ENCODE measurements around the gene ENTPD2. TPM values are rescaled to one million over a fixed set of nuclear protein-coding genes. Genes with fewer than 3 reads are reported as not detected.

ENTPD2 gene
- total and polyA plus RNA-seq, 2 donors (not counting 3 experiments of a cell fraction or from before 2014, with no cell fraction given): not detected

GRCh38 chr9:137083394-137084004 lies 29.6 kb upstream of the ENTPD2 start:
- FAIRE-seq (peak; percentile 93), DNase-seq (ENCODE audit: low read depth, low spot score) (peak; percentile 79)
- no TSS peak for BruUV-seq (replicated peaks)
- Histone ChIP-seq H3K27me3 (ENCODE audit: control insufficient read depth in 2 of 2, insufficient read depth in 2 of 2, low read length in 2 of 2) (no peaks in the 10 kb centered on the region), H3K9me1 (replicated peaks; ENCODE audit: control insufficient read depth, extremely low read depth, insufficient read depth, low read length) (no peaks in the 10 kb centered on the region), H3K79me2 (ENCODE audit: control insufficient read depth, insufficient read depth, low read length) (peaks cover under 1% of the 10 kb centered on the region), H4K20me1 (replicated peaks; ENCODE audit: control insufficient read depth, extremely low read depth, insufficient read depth, low read length) (no peaks in the 10 kb centered on the region), H3K4me2 (ENCODE audit: insufficient read depth, low read length) (no peak overlapping the region), H3K9ac (replicated peaks; ENCODE audit: extremely low read depth, insufficient read depth, low read length) (no peak overlapping the region), H3K9me3 (replicated peaks; ENCODE audit: control insufficient read depth, insufficient read depth, low read length) (no peaks in the 10 kb centered on the region), H3K27ac (ENCODE audit: insufficient read depth, low read depth, low read length) (peak overlapping the region; percentile 46), H3K36me3 (ENCODE audit: control insufficient read depth in 2 of 2, extremely low read depth in 1 of 2, insufficient read depth in 2 of 2, low read length in 2 of 2) (peaks cover 0 to 32% of the 10 kb centered on the region in 2 experiments), H3K4me3 (replicated peaks in 1 of 3; ENCODE audit: insufficient read depth in 1 of 3, low read depth in 1 of 3, low read length in 3 of 3) (no peak overlapping the region), H2AFZ (ENCODE audit: low read depth, low read length) (no peak overlapping the region), H3K4me1 (ENCODE audit: control insufficient read depth, extremely low read depth, insufficient read depth, low read length) (peaks cover 29% of the 10 kb centered on the region)
- dilution Hi-C loops (cut with MboI; ENCODE audit: extremely low pct_ligation_motif_present, low sequenced_read_pairs): no loop called here
- intact Hi-C loops (cut with micrococcal nuclease): no loop called here
- ChIA-PET CTCF (interaction anchor here (1.1 to 2.8 kb wide), 4 partner anchors 14 to 37 kb away, joined by 4 to 12 read pairs (median 6); partner anchors contain the start of genes NPDC1 and SAPCD2), POLR2A (no interaction called here)
- TF ChIP-seq JUN (IDR thresholded peaks at IDR 0.05; ENCODE audit: borderline replicate concordance, insufficient read depth, insufficient read length, low read depth): peak; percentile 63
- no peak for TF ChIP-seq MYC (IDR thresholded peaks at IDR 0.05; ENCODE audit: low read depth, low read length)
- no peak for TF ChIP-seq EZH2 (IDR thresholded peaks at IDR 0.05; ENCODE audit: borderline replicate concordance, low read depth, low read length, severe bottlenecking)
- TF ChIP-seq POLR2A (IDR thresholded peaks at IDR 0.05; ENCODE audit: low read depth, low read length): no peak
- TF ChIP-seq MAX (IDR thresholded peaks at IDR 0.05; ENCODE audit: insufficient read depth, insufficient read length): no peak
- no peak for TF ChIP-seq CTCF (IDR thresholded peaks at IDR 0.05; ENCODE audit: extremely low read depth in 1 of 2, insufficient read depth in 1 of 2, low read depth in 1 of 2, low read length in 2 of 2)
- no peak for TF ChIP-seq GATA2 (IDR thresholded peaks at IDR 0.05; ENCODE audit: insufficient read depth, insufficient read length, low read depth, low read length)
- peak; percentile 70 for TF ChIP-seq POLR2AphosphoS5 (IDR thresholded peaks at IDR 0.05; ENCODE audit: insufficient read depth, low read depth, low read length)
- peak; percentile 92 for TF ChIP-seq FOS (IDR thresholded peaks at IDR 0.05; ENCODE audit: borderline replicate concordance, insufficient read depth, low read length)
